ENCODE data around the gene ZNF367.

DNA sequence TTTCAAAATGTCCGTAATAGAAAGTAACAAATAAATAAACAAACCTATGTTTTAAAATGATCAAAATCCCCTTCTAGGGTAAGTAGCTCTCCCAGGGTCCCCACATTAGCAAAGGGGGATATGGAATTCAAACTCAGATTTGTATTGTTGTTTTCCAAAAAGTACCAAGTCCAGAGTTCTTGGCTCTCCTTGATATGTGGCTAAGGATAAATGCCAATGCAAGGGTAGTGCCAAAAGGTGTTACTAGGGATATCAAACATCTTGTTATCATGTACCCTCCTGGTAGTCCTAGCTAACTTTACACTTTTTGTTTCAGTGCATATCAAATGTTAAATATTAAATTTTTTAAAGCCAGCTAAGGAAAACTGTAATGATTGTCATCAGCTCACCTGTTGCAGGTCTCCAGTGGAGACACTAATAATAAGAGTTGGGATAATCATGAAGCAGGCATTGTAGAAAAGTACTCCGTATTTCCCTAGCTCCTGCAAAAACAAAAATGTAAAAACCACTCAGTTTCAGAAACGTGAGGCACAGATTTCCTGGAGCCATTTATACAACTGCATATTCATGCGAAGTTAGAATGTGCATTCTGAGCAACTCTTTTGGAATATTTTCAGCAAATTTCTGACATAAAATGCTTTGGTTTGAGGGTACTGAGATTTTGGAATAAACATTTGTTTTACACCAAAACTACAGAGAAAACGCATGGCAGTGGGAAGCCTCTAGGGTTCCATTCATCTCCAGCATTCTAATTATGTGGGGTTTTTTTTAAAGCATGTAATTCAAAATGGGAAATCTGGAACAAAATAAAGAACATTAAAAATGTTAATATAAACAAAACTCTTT is 74.4 kb downstream of the ZNF367 start:
- TF ChIP-seq EZH2 (IDR thresholded peaks at IDR 0.05; ENCODE audit: borderline replicate concordance, low read depth, low read length, severe bottlenecking) (no peak), POLR2A (IDR thresholded peaks at IDR 0.05; ENCODE audit: low read depth, low read length) (no peak), POLR2AphosphoS5 (IDR thresholded peaks at IDR 0.05; ENCODE audit: insufficient read depth, low read depth, low read length) (no peak), JUN (IDR thresholded peaks at IDR 0.05; ENCODE audit: borderline replicate concordance, insufficient read depth, insufficient read length, low read depth) (no peak), MYC (IDR thresholded peaks at IDR 0.05; ENCODE audit: low read depth, low read length) (no peak)
- TF ChIP-seq, protein P1, sequence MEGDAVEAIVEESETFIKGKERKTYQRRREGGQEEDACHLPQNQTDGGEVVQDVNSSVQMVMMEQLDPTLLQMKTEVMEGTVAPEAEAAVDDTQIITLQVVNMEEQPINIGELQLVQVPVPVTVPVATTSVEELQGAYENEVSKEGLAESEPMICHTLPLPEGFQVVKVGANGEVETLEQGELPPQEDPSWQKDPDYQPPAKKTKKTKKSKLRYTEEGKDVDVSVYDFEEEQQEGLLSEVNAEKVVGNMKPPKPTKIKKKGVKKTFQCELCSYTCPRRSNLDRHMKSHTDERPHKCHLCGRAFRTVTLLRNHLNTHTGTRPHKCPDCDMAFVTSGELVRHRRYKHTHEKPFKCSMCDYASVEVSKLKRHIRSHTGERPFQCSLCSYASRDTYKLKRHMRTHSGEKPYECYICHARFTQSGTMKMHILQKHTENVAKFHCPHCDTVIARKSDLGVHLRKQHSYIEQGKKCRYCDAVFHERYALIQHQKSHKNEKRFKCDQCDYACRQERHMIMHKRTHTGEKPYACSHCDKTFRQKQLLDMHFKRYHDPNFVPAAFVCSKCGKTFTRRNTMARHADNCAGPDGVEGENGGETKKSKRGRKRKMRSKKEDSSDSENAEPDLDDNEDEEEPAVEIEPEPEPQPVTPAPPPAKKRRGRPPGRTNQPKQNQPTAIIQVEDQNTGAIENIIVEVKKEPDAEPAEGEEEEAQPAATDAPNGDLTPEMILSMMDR (IDR thresholded peaks at IDR 0.05; ENCODE audit: extremely low read depth in 1 of 2, insufficient read depth in 1 of 2, low read depth in 1 of 2, low read length in 2 of 2) = no peak

Data from endothelial cell of umbilical vein (primary cell).